ENCODE measurements around the gene ADAMTS9.
"Not testable (repeated sequence)": the region's sequence is repeated elsewhere in the genome, so short reads cannot be mapped to it uniquely, and the experiment has no call there.

The ADAMTS9 gene

DNA sequence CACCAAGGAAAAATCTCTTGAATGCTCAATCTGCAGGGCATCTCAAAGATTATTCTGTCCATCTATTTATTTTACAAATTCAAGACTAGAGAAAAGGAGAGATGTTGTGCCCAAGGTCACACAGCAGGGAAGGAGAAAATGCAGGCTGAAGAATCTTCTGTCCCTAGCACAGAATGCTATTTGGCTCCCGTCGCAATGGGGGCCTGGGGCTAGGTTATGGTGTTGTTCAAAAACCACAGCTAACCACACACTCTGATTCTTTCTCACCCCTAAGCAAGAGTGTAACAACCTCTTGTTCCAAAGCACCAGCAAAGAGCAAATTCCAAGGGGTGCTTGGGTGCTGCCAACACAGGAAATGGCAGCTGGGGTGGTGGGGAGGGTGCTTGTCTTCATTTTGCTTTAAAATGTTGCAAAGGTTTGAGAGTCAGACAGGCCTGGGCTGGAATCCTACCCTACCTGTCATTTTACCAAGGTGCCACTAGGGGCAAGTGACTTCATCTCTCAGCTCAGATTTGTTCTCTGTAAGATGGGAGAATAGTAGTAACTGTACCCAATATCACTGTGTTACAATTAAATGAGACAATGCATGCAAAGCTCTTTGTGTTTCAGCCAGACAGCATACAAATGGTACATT lies 112.5 kb downstream of the ADAMTS9 start:
- no peak for DNase-seq (ENCODE audit: low read depth in 3 of 3, low spot score in 1 of 3)

DNA sequence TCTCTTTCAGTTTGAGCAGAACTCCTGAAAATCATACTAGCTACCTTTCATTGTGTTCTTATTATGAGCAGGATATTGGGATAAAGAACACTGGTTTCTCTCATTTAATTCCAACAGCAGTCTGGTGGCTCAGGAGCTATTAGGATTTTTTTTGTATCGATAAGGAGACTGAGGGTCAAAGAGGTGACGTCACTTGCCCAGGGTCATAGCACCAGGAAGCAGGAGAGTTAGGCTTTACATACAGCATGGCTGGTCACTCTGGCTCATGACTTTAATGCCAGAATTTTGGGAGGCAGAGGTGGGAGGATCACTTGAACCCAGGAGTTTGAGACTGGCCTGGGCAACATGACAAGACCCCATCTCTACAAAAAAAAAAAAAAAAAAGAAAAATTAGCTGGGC lies 113.6 kb downstream of the ADAMTS9 start:
- DNase-seq (ENCODE audit: low read depth in 3 of 3, low spot score in 1 of 3): no peak

DNA sequence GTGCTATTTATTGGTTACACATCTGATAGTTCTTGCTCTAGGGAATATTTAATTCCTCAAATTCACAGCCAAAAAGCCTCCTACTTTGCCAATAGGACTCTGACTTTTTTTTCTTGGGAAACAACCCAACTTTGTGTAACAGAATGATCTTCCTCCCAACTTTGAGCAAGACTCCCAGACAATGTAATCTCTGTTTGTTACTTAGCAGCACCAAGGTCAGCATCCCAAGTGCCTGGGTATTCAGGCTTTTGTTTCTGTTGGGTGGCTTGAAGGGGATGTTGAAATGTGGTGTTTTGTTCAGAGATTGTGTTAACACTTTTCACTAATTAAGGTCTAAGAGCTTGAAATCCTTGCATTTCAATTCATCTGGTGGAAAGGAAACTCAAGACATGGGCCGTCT lies 115.8 kb downstream of the ADAMTS9 start:
- DNase-seq (ENCODE audit: low read depth in 3 of 3, low spot score in 1 of 3): no peak

DNA sequence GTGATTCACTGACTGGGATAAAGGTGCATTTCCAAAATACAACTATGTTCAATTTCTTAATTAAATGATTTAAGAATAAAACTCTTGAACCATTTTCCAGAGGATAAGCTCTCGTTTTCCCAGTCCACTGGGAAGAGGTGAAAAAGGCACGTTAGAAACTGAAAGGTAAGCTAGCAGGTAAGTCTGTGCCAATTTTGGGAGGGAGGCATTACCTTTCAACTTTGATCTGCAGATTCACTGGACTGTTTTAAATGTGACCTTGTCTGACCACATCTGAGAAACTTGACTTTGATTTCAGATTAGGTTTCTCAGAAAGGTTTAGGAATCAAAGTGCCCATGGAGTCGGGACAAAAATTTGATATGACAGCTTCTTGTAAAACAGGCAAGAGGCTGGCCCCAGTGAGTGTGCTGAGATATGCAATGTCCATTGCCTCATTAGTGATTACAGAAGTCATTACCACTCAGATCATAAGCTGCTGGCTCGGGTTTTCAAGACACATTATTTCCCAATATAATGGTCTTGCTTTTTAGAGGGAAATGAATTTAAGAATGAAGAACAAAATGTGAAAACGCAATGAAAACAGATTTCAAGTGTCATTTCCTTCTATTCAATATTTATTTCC lies 118.8 kb downstream of the ADAMTS9 start:
- DNase-seq (ENCODE audit: low read depth in 3 of 3, low spot score in 1 of 3): no peak

DNA sequence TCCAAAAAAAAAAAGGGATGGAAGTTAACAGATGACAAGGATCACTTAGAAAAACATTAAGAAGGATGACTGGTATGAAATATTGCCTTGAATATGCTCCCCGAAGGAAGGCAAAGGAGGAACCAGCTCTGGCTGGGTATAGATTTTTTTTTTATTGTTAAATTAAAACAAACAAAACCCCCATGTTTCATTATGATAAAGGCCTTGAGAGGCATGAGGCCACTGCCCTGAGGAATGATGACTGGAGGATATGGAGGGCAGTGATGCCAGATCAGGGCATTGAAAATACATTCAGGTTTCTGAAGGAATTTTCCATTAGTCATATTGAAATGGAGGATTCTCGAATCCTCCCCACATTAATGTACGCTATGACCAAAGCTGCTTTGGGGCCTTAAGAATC lies 120.9 kb downstream of the ADAMTS9 start:
- no peak for DNase-seq (ENCODE audit: low read depth in 3 of 3, low spot score in 1 of 3)

DNA sequence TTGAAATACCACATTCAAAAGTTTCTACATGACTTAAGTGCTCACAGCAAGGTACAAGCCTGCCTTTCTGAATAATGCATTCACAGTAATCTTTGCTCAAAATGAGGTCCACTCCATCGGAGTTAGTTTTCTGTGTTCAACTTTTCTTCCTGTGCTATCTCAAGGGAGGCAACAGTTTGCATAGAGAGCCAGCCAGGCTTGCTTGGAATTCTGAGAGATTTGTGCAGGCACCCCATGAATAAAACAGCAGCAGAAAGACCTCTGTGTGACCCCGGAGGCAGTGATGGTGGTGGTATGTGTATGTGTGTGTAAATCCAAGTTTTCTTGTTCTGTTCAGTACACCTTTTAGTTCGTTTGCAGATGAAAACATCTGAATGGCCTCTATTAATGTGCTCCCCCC lies 124.0 kb downstream of the ADAMTS9 start:
- DNase-seq (ENCODE audit: low read depth in 3 of 3, low spot score in 1 of 3): no peak

DNA sequence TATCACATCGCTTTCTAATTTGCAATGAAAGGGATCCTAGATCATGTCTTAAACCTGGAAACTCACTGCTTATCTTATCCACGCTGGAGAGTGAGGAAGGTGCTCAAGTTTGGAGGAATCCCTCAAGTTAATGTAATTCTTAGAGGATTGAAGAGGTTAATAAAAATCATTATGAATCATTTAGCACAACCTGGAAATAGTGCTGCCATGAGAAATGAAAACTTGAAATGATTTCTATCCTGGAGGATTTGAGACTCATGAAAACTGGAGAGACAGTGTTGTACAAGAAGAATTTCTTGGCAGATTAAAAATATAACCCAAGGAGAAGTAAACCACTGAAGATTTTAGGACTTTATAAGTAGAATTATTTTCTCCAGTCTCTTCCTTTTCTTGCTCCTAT lies 125.9 kb downstream of the ADAMTS9 start:
- DNase-seq (ENCODE audit: low read depth in 3 of 3, low spot score in 1 of 3): no peak

DNA sequence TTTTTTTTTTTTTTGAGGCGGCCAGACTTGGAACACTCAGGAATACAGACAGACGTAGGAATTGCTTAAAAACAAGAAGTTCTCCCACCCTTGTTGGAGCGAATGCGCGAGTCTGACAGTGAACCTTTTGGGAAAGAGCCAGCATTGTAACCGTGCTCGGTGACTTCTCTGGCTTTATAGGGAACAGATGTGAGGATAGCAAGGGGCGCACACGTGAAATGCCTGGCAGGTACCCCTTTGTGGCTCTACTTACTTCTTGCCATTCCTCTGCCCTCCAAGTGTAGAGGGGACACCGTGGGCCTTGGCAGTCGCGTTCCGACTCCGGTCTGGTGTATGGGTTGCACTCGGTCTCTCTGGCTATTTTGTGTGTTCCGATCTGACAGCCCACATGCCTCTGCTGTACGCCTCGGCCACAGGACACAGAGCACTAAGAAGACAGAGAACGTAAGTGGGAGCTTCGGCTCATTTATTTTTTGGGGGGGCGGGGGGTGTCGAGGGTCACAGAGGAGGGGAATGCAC lies 126.4 kb downstream of the ADAMTS9 start:
- DNase-seq (ENCODE audit: low read depth in 3 of 3, low spot score in 1 of 3): no peak

DNA sequence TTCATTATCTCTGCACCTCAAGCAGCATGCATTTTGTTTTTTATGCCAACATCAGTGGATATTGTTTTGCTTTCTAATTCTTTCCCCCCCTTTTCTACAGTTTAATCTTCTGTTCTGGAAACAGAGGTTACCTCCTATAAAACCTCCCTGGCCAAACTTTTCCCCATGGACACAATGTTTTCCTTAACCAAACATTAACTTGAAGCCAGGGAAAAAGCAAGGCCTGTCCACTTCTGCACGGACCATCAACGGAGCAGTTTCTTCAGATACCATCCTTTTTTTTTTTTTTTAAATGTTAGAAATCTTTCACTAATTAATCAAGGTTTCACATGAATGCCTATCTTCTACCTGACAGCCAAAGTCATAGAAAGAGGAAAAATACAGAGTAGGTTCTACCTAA lies 127.0 kb downstream of the ADAMTS9 start:
- no peak for DNase-seq (ENCODE audit: low read depth in 3 of 3, low spot score in 1 of 3)

DNA sequence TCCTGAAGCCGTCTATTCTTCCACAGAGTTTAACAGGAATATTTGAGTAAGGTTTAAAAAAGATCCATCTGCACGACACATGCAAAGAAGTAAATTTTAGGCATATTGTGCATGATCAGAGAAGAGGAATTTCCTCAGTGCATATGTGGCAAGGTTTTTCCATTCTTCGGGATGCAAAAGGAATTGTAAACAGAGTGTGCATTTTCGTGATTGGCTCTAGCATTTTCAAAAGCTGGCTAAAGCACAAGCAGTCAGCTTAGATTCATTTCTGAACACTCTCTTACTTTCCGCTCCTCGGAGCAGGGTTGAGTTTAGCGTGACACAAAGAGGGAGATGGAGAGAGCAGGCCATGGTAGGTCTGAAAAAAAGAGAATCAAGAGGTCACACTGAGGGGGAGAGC lies 128.2 kb downstream of the ADAMTS9 start:
- no peak for DNase-seq (ENCODE audit: low read depth in 3 of 3, low spot score in 1 of 3)

DNA sequence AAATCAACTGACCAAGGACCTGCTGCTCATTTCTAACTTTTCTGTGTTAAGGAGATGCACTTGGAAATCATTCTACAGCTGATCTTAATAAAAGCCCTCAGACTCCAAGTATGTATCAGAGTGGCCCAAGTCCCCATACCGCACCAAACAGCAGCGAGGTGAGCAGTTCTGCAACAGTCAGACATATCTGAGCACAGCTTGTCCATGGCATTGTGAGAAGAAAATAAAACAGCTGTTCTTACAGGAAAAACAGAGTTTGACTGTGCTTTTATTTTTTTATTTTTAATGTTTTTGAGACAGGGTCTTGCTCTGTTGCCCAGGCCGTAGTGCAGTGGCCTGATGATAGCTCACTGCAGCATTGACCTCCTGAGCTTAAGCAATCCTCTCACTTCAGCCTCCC lies 131.8 kb downstream of the ADAMTS9 start:
- DNase-seq (ENCODE audit: low read depth in 3 of 3, low spot score in 1 of 3): no peak

DNA sequence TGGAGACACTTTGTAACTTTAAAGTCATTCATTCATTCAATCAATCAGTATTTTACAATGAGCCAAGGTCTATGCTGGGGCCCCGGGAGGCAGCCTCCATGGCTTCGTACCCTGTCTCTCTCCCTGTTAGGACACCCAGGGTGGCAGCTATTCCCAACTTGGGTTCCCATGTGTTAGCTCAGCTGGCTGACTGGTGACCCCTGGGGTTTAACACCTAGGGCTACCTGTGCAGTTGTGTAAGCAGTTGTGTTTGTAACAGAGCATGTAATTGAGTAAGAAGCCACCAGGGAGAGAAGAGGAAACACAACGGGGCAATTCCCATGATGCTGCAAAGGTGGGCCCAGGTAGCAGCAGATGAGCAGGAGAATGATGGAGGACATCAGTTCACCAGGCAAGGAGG lies 132.4 kb downstream of the ADAMTS9 start:
- DNase-seq (ENCODE audit: low read depth in 3 of 3, low spot score in 1 of 3): no peak

DNA sequence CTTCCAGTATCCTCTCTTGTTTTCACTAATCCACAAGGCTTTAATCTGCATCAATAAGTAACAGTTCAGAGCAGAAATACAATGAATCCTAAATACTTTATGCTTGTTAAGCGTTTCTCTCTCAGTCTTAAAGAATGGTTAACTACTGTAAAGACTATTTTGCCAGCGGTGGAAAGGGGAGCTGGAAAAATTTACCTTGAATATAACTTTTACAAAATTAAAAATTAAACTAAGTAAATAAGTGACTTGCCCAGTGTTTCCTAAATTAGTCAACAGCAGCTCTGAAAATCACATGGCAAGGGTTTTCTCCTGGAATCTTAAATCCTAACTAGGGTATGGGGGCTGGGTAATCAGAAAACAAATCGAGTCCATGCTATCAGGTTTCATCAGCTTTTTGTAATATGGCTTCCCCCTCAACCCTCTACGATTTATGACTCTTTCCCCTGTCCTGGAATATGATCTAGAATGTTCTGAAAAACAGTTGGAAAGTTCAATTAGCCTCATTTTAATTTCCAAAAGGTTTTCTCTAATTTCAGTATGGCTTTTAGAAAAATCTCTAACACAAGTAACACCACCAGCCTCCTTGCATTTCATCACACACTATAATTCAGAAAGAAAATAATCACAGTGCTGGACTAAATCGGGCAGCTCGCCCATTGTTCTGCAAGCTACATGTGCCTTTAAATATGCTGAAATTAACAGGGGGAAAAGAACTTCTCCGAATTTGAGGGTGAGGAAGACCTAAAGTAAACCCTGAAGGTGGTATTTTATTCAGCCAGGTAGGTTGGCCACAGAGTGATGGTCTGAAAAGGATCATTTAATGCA lies 133.5 kb downstream of the ADAMTS9 start:
- DNase-seq (ENCODE audit: low read depth in 3 of 3, low spot score in 1 of 3): no peak

DNA sequence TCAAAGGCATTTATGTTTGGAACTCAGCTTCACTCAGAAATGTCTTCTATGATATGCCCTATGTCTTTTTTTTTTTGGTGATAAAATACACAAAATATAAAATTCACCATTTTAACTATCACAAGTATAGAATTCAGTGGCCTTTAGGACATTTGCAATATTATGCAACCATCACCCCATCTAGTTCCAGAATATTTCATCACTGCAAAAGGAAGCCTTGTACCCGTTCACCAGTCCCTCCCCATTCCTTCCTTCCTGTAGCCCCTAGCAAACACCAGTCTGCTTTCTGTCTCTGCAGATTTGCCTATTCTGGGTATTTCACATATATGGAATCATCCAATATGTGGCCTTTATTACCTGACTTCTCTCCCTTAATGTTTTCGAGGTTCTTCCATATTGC lies 134.8 kb downstream of the ADAMTS9 start:
- no peak for DNase-seq (ENCODE audit: low read depth in 3 of 3, low spot score in 1 of 3)

DNA sequence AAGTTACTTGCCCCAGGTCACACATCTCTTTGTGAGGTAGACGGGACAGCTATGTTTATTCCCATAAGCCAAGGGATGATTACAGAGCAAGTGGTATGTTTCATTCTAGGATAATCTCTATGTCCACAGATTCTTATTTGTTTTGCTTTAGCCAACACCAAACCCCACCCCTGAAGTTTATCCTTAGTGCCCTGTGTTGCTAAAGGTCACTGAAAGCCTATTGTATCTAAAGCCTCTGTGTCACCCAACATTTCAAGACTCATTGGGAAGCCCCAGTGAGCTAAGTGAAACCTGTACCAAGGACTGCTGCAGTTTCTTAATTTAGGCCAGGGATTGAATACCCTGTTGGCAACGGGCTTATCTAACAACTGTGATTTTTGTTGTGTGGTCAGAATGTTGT lies 135.6 kb downstream of the ADAMTS9 start:
- no peak for DNase-seq (ENCODE audit: low read depth in 3 of 3, low spot score in 1 of 3)

DNA sequence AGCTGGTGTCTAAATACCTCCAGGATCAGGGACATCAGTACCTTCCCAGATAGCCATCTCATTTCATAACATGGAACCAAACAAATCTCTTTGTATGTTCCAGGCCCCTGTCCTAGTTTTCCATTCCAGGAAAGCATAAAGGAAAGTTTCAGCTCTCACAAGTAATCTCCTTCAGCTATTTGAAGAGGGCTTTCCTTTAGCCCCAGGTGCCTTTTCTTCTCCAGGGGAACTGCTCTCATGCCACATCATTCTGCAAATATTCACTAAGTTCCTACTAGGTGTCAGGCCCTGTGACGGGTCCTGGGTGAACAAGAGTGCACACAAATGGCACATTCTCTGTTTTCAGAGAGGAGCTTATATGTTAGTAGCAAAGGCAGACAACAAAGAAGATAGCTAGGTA lies 136.1 kb downstream of the ADAMTS9 start:
- DNase-seq (ENCODE audit: low read depth in 3 of 3, low spot score in 1 of 3): no peak

DNA sequence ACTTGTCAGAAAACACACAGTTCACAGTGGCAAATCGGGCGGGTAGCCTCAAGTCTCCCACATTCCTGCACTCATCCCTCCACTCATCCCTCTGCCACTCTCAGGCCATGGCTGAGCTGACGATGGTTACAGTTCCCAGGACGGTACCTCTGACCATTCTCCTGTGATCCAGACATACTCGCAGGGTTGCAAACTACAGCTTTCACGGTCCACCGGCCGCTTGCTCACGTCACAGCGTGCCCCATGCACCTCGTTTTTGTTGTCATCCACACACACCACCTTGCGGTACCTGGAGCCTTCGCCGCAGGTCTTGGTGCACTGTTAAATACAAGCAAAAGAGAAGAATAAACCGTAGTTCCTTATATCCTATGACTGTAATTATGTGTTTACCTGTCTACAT lies 137.1 kb downstream of the ADAMTS9 start:
- DNase-seq (ENCODE audit: low read depth in 3 of 3, low spot score in 1 of 3): no peak

DNA sequence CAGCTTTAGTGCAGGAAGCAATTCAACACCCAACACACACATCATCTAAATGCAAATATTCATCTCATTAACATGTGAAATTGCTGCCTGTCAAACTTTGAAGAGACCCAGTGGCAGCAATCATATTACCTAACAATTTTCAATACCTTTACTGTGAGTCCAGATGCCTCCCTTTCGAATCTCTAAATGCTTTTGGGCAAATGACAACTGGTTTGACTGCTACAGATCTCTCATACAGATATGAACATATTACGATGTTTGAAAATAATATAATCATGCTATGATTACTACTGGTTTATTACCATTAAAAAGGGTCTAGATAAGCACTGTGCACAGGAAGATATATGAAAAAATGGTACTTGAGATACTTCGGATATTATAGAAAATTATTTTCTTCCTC lies 137.9 kb downstream of the ADAMTS9 start:
- DNase-seq (ENCODE audit: low read depth in 3 of 3, low spot score in 1 of 3): no peak

DNA sequence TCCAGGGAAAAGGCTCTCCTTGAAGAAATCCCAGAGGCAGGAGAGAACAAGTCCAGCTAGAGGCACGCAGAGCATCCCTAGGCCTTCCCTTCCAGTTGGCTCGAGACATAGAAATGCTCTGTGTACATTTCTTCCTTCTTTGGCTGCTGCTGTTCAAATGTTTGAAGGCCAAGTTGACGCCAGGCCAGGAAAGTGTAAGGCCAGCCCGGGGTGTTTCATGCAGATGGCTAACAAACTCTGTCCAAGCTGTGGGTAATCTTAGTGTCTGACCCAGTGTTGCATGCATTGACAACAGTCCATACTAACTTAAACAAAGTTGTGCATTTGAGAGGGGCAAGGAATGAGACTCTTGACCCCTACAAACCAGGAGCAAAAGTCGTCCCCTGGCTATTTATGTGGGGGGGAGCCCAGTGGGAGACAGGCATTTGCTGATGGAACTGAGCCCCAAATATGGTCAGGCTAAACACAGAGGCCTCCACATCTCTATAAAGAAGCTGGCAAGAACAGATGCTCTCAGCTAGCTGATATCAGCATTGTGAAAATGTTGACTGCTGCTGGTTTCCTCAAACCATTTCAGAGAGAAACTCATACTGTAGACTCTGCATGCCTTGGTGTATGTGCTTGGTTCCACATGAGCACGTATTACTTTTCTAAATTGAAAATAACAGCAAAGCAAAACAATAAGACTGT lies 139.5 kb downstream of the ADAMTS9 start:
- no peak for DNase-seq (ENCODE audit: low read depth in 3 of 3, low spot score in 1 of 3)

DNA sequence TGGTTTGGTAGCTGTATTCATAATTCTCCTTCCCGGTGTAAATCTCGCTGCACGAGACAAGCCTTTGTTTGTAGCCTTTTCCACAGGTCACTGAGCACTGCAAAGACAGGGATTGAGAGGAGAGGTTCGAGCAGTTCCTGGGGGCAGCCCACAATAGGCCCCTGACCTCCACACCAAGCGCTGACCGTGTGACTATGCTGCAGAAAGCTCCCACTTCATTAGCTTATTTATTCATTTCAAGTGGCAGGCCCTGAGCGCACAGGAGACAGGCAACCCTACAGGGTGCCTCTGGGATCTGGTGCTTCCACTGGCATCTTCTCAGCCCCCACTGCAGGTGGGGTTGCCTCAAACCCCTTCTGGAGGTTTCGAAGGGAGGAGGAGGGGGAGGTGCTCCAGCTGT lies 140.9 kb downstream of the ADAMTS9 start:
- DNase-seq (ENCODE audit: low read depth in 3 of 3, low spot score in 1 of 3): no peak

DNA sequence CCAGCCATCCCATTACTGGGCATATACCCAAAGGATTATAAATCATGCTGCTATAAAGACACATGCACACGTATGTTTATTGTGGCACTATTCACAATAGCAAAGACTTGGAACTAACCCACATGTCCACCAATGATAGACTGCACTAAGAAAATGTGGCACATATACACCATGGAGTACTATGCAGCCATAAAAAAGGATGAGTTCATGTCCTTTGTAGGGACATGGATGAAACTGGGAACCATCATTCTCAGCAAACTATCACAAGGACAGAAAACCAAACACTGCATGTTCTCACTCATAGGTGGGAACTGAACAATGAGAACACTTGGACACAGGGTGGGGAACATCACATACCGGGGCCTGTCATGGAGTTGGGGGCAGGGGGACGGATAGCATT lies 142.6 kb downstream of the ADAMTS9 start:
- not testable (repeated sequence) for DNase-seq (ENCODE audit: low read depth in 3 of 3, low spot score in 1 of 3)

DNA sequence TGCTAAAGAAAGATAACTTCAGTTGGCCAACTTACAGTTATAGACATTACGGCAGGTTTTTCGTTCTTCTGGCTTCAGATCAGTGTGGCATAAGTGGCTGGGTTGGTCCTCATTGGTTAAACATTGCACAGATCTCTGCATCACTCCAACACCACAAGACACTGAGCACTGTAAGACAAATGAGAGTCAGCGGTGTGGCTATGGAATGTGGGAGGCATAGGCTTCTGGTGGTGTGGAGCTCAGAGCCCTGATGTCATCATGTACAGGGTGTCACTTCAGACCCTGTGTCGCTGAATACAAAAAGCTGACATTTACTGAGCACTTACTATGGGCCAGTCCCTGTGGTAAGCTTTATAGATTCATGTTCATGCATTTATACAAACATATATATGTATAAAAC lies 146.0 kb downstream of the ADAMTS9 start:
- no peak for DNase-seq (ENCODE audit: low read depth in 3 of 3, low spot score in 1 of 3)
